ENCODE measurements around the gene CYP3A4. TPM values are rescaled to one million over a fixed set of nuclear protein-coding genes. Genes with fewer than 3 reads are reported as not detected.

Gene CYP3A4
- total and polyA plus RNA-seq, 9 of the 15 experiments (the other 6 are each of a cell fraction or from before 2014, with no cell fraction given): 0.07 to 0.08 TPM; not detected in 7

DNA sequence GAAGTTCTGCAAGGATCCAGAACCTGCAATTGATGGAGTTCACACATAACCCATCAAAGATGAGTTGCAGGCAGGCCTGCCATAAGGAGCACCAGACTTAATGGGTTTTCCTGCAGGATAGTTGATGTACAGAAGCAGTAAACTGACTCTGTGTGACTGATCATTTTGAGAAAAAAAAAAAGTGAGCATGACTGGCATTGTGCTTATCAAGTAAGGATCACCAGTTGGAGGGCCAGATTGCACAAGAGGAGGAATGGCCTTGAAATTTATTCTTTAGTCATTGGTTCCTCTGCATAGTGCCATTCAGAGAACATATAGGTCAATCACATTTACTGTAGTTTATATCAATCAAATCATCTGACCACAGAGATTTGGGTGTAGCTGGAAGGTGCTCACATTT lies 47.6 kb upstream of the CYP3A4 start (continued):
- TF ChIP-seq GTF3C2 (IDR thresholded peaks at IDR 0.05; ENCODE audit: borderline replicate concordance, extremely low read depth, insufficient read length): no peak
- peak; percentile 97 for TF ChIP-seq ZNF384 (IDR thresholded peaks at IDR 0.05; ENCODE audit: low read depth, low read length)
- no peak for TF ChIP-seq SMAD4 (CRISPR knock-in tag; conservative IDR thresholded peaks at IDR 0.05)
- TF ChIP-seq DDX20 (tag; IDR thresholded peaks at IDR 0.05; ENCODE audit: low read depth): no peak
- TF ChIP-seq, protein P1, sequence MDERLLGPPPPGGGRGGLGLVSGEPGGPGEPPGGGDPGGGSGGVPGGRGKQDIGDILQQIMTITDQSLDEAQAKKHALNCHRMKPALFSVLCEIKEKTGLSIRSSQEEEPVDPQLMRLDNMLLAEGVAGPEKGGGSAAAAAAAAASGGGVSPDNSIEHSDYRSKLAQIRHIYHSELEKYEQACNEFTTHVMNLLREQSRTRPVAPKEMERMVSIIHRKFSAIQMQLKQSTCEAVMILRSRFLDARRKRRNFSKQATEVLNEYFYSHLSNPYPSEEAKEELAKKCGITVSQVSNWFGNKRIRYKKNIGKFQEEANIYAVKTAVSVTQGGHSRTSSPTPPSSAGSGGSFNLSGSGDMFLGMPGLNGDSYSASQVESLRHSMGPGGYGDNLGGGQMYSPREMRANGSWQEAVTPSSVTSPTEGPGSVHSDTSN (CRISPR knock-in tag; IDR thresholded peaks at IDR 0.05; ENCODE audit: low read depth): no peak
- TF ChIP-seq, protein P1 (tag; conservative IDR thresholded peaks at IDR 0.05; ENCODE audit: low read depth): peak; percentile 72
- no peak for TF ChIP-seq DMBX1 (CRISPR knock-in tag; IDR thresholded peaks at IDR 0.05; ENCODE audit: borderline replicate concordance)
- no peak for TF ChIP-seq ZMIZ1 (IDR thresholded peaks at IDR 0.05; ENCODE audit: low read depth in 2 of 2, low read length in 2 of 2)

Measured in K562 (cell line).